IMR-90 (cell line): ENCODE measurements around the gene TYW5. TPM values are rescaled to one million over a fixed set of nuclear protein-coding genes. Genes with fewer than 3 reads are reported as not detected.

Experiments
- ATAC-seq: fragments of 200-7000 bp; cut with Tn5 transposase; 2 replicates; pipeline ENCODE4 v1.9.1; 2020; ENCODE audit warnings: low read depth, mild to moderate bottlenecking, moderate library complexity
- BruUV-seq: library from RNA; stranded (reverse); fragments of 400-500 nt; replicated peaks from 2 replicates; lab custom pipeline; 2021; lab: Mats Ljungman, UMichigan
- CTCF ChIA-PET: fragments of 300-600 bp; formaldehyde crosslinking; extraction: SDS; loops from one replicate; lab custom pipeline; 2021; ENCODE audit warnings: antibody characterized with exemption; lab: Yijun Ruan, JAX
- POLR2A ChIA-PET: fragments of 300-600 bp; sonication (Branson Sonifier 250); formaldehyde crosslinking; loops from one replicate; lab custom pipeline; 2022; ENCODE audit warnings: antibody characterized with exemption; ENCODE audit not compliant: unreplicated experiment; lab: Charles Lee
- DNase-seq: peaks from one replicate; pipeline ENCODE4 v3.0.0; 2013
- H2AFZ ChIP-seq: replicated peaks from 2 replicates; pipeline ENCODE3; 2013; ENCODE audit warnings: low read length, mild to moderate bottlenecking; ENCODE audit not compliant: poor library complexity
- H2AK5ac ChIP-seq: 2 replicates; pipeline ENCODE4 v1.6.1; 2013; ENCODE audit warnings: low read depth, low read length, inconsistent platforms
- H2AK9ac ChIP-seq: replicated peaks from 2 replicates; pipeline ENCODE3; 2013; ENCODE audit warnings: mild to moderate bottlenecking, low read depth, low read length, moderate library complexity; ENCODE audit not compliant: poor library complexity
- H2BK120ac ChIP-seq: 2 replicates; pipeline ENCODE4 v1.6.1; 2013; ENCODE audit warnings: low read depth, low read length, inconsistent platforms
- H2BK15ac ChIP-seq: 3 replicates; pipeline ENCODE4 v1.6.1; 2013; ENCODE audit warnings: low read depth, low read length, inconsistent platforms
- H2BK20ac ChIP-seq: 2 replicates; pipeline ENCODE4 v1.6.1; 2013; ENCODE audit warnings: low read depth, mild to moderate bottlenecking, inconsistent platforms, low read length, moderate library complexity
- H2BK5ac ChIP-seq: 2 replicates; pipeline ENCODE4 v1.6.1; 2013; ENCODE audit warnings: mild to moderate bottlenecking, low read depth, low read length, inconsistent platforms; ENCODE audit not compliant: poor library complexity, severe bottlenecking
- H3K14ac ChIP-seq: replicated peaks from 2 replicates; pipeline ENCODE4 v1.6.1; 2013; ENCODE audit warnings: low read depth, low read length, inconsistent platforms
- H3K18ac ChIP-seq: 2 replicates; pipeline ENCODE4 v1.6.1; 2013; ENCODE audit warnings: low read depth, low read length, control low read depth
- H3K23ac ChIP-seq: 2 replicates; pipeline ENCODE4 v1.6.1; 2013; ENCODE audit warnings: low read depth, low read length, inconsistent platforms
- H3K27ac ChIP-seq: 2 replicates; pipeline ENCODE4 v1.5.1; 2013; ENCODE audit warnings: mild to moderate bottlenecking, control low read depth, low read length; ENCODE audit not compliant: insufficient read depth
- H3K27me3 ChIP-seq: 2 replicates; pipeline ENCODE4 v1.6.1; 2013; ENCODE audit warnings: low read length; ENCODE audit not compliant: control insufficient read depth, insufficient read depth
- H3K36me3 ChIP-seq: 2 replicates; pipeline ENCODE4 v1.6.1; 2013; ENCODE audit warnings: low read length, mixed read lengths; ENCODE audit not compliant: control insufficient read depth, insufficient read depth
- H3K4ac ChIP-seq: 2 replicates; pipeline ENCODE4 v1.6.1; 2013; ENCODE audit warnings: low read depth, low read length, inconsistent platforms
- H3K4me1 ChIP-seq: 2 replicates; pipeline ENCODE4 v1.6.1; 2013; ENCODE audit warnings: low read length, mixed read lengths; ENCODE audit not compliant: control insufficient read depth, insufficient read depth
- H3K4me2 ChIP-seq: 2 replicates; pipeline ENCODE4 v1.6.1; 2013; ENCODE audit warnings: low read depth, mild to moderate bottlenecking, control low read depth, low read length, moderate library complexity
- H3K4me3 ChIP-seq: 2 replicates; pipeline ENCODE4 v1.5.1; 2013; ENCODE audit warnings: low read depth, mild to moderate bottlenecking, control low read depth, low read length, moderate library complexity; ENCODE audit not compliant: insufficient read depth
- H3K56ac ChIP-seq: 2 replicates; pipeline ENCODE4 v1.6.1; 2013; ENCODE audit warnings: low read length, inconsistent platforms; ENCODE audit not compliant: insufficient read depth; ENCODE audit errors: extremely low read depth
- H3K79me1 ChIP-seq, 2 experiments: 2 replicates each; pipeline ENCODE4 v1.6.1; 2013; ENCODE audit warnings: low read length in 2 of 2, inconsistent platforms in 1 of 2, low read depth in 1 of 2
- H3K9ac ChIP-seq: 2 replicates; pipeline ENCODE4 v1.6.1; 2013; ENCODE audit warnings: low read depth, low read length, control low read depth
- H3K9me1 ChIP-seq: 2 replicates; pipeline ENCODE4 v1.6.1; 2013; ENCODE audit warnings: low read length, inconsistent platforms; ENCODE audit not compliant: insufficient read depth
- H3K9me3 ChIP-seq: 2 replicates; pipeline ENCODE4 v1.6.1; 2013; ENCODE audit warnings: low read length; ENCODE audit not compliant: control insufficient read depth, insufficient read depth
- H4K20me1 ChIP-seq: 2 replicates; pipeline ENCODE4 v1.6.1; 2013; ENCODE audit warnings: low read length, inconsistent platforms; ENCODE audit not compliant: insufficient read depth
- H4K5ac ChIP-seq: 2 replicates; pipeline ENCODE4 v1.6.1; 2013; ENCODE audit warnings: mild to moderate bottlenecking, low read depth, low read length, control low read depth
- H4K8ac ChIP-seq, 2 experiments: 2 replicates each; pipeline ENCODE4 v1.6.1; 2013; ENCODE audit warnings: low read depth in 2 of 2, low read length in 2 of 2, control low read depth in 1 of 2, inconsistent platforms in 1 of 2
- H4K91ac ChIP-seq: 2 replicates; pipeline ENCODE4 v1.6.1; 2013; ENCODE audit warnings: low read depth, low read length, inconsistent platforms; ENCODE audit not compliant: insufficient read depth
- MAZ ChIP-seq: IDR thresholded peaks from 2 replicates; pipeline ENCODE4 v1.6.1; 2012; ENCODE audit warnings: low read depth, mild to moderate bottlenecking, low read length, improper control_type of control experiment, moderate library complexity, borderline replicate concordance
- WGBS, 2 experiments: methylation state at CpG; one replicate each; pipeline versions ENCODE4 v1.1.5 to v1.1.7; 2013; ENCODE audit warnings: missing lambda C conversion rate in 2 of 2; ENCODE audit not compliant: insufficient read length in 1 of 2; ENCODE audit errors: extremely low coverage in 2 of 2; 5-methylcytosine and 5-hydroxymethylcytosine counted together
- dilution Hi-C: fragments of 300-500 bp; cut with HindIII; formaldehyde crosslinking; loops from one replicate; pipeline ENCODE4 v1.14.3; 2018; ENCODE audit warnings: low sequenced_read_pairs; ENCODE audit not compliant: unreplicated experiment
- in situ Hi-C: fragments of 300-500 bp; cut with MboI; formaldehyde crosslinking; loops from 3 replicates; pipeline ENCODE4 v1.14.3; 2019; ENCODE audit warnings: low sequenced_read_pairs, inconsistent platforms, mixed read lengths
- intact Hi-C: fragments of 100-400 bp; cut with micrococcal nuclease; formaldehyde crosslinking; loops from 2 replicates; pipeline ENCODE4 v1.10.0; 2022
- polyA plus RNA-seq, 3 experiments: library from polyadenylated mRNA; depleted of rRNA; stranded (reverse); fragments of >200 nt; gene quantifications; 2 replicates each; pipeline ENCODE4 v1.2.3, GENCODE V29; 2012; ENCODE audit warnings: low replicate concordance in 1 of 3
- total RNA-seq: library from RNA; depleted of rRNA; stranded (reverse); fragments of >200 nt; gene quantifications from 2 replicates; pipeline ENCODE4 v1.2.3, GENCODE V29; 2012

Gene TYW5
- total and polyA plus RNA-seq, 2 of the 4 experiments (the other 2 are of a cell fraction) = 3.8 to 4.0 TPM

GRCh38 chr2:199907008-199907714 lies 48.1 kb downstream of the TYW5 start:
- H3K4me2 ChIP-seq = no peak overlapping the region
- POLR2A ChIA-PET = no interaction called here
- peaks cover 4% of the 10 kb centered on the region; the same call in 1 of the 2 replicates for H4K20me1 ChIP-seq
- no CpG with 5 or more reads among the region's 2 CpGs for WGBS, 2 experiments
- no peak overlapping the region for H2BK20ac ChIP-seq
- peaks cover 5 to 9% of the 10 kb centered on the region in 2 experiments; a peak in 3 of 4 replicates for H3K79me1 ChIP-seq
- TF ChIP-seq MAZ = no peak
- no peak overlapping the region for H2AK9ac ChIP-seq
- H3K9me1 ChIP-seq = no peaks in the 10 kb centered on the region
- H3K4ac ChIP-seq = no peak overlapping the region
- no peak overlapping the region for H4K8ac ChIP-seq
- H4K5ac ChIP-seq = no peak overlapping the region
- no peak overlapping the region for H3K56ac ChIP-seq
- no peak overlapping the region for H3K23ac ChIP-seq
- no peak overlapping the region for H3K9ac ChIP-seq
- intact Hi-C loops = no loop called here
- no peak overlapping the region for H3K4me3 ChIP-seq
- no peak overlapping the region for H2BK15ac ChIP-seq
- H3K9me3 ChIP-seq = peaks cover 2% of the 10 kb centered on the region; the same call in 1 of the 2 replicates
- CTCF ChIA-PET = no interaction called here
- no peak overlapping the region for H3K18ac ChIP-seq
- no peak overlapping the region for H2BK5ac ChIP-seq
- no peaks in the 10 kb centered on the region for H3K36me3 ChIP-seq
- no peak overlapping the region for H2AK5ac ChIP-seq
- no TSS peak for BruUV-seq
- DNase-seq (no peak), ATAC-seq (no peak)
- H2AFZ ChIP-seq = no peak overlapping the region
- no peaks in the 10 kb centered on the region for H3K4me1 ChIP-seq
- in situ Hi-C loops = no loop called here
- H2BK120ac ChIP-seq = no peak overlapping the region
- H3K27me3 ChIP-seq = peaks cover 4% of the 10 kb centered on the region; the same call in 1 of the 2 replicates
- no peak overlapping the region for H3K14ac ChIP-seq
- dilution Hi-C loops = no loop called here
- no peak overlapping the region for H4K91ac ChIP-seq
- H3K27ac ChIP-seq = no peak overlapping the region
